Measurements from ENCODE around the gene FILIP1L. TPM values are rescaled to one million over a fixed set of nuclear protein-coding genes. Genes with fewer than 3 reads are reported as not detected.

FILIP1L gene
- total and polyA plus RNA-seq, 2 of the 4 experiments (the other 2 are of a cell fraction), result 11.5 to 19.9 TPM

- Histone ChIP-seq H4K20me1 (ENCODE audit: insufficient read depth, low read length) (no peaks in the 10 kb centered on the region), H3K14ac (replicated peaks; ENCODE audit: low read depth, low read length) (no peak overlapping the region), H2AFZ (replicated peaks; ENCODE audit: low read length, poor library complexity) (no peak overlapping the region), H2AK9ac (replicated peaks; ENCODE audit: low read depth, low read length, poor library complexity) (no peak overlapping the region), H3K56ac (ENCODE audit: extremely low read depth, insufficient read depth, low read length) (no peak overlapping the region), H3K18ac (ENCODE audit: low read depth, low read length) (no peak overlapping the region), H3K4me2 (ENCODE audit: low read depth, low read length) (no peak overlapping the region), H3K4me1 (ENCODE audit: control insufficient read depth, insufficient read depth, low read length) (peaks cover 6% of the 10 kb centered on the region; the same call in 1 of the 2 replicates), H3K4me3 (ENCODE audit: insufficient read depth, low read depth, low read length) (no peak overlapping the region), H2AK5ac (ENCODE audit: low read depth, low read length) (no peak overlapping the region), H4K8ac (ENCODE audit: low read depth in 2 of 2, low read length in 2 of 2) (no peak overlapping the region), H4K5ac (ENCODE audit: low read depth, low read length) (no peak overlapping the region), H3K27me3 (ENCODE audit: control insufficient read depth, insufficient read depth, low read length) (no peaks in the 10 kb centered on the region), H2BK120ac (ENCODE audit: low read depth, low read length) (no peak overlapping the region), H3K79me1 (ENCODE audit: low read depth in 1 of 2, low read length in 2 of 2) (no peaks in the 10 kb centered on the region), H3K23ac (ENCODE audit: low read depth, low read length) (no peak overlapping the region), H4K91ac (ENCODE audit: insufficient read depth, low read depth, low read length) (no peak overlapping the region), H2BK20ac (ENCODE audit: low read depth, low read length) (no peak overlapping the region), H3K9me3 (ENCODE audit: control insufficient read depth, insufficient read depth, low read length) (no peaks in the 10 kb centered on the region), H3K36me3 (ENCODE audit: control insufficient read depth, insufficient read depth, low read length) (no peaks in the 10 kb centered on the region), H3K9me1 (ENCODE audit: insufficient read depth, low read length) (peaks cover 6% of the 10 kb centered on the region; the same call in 1 of the 2 replicates), H3K9ac (ENCODE audit: low read depth, low read length) (no peak overlapping the region), H2BK5ac (ENCODE audit: low read depth, low read length, poor library complexity, severe bottlenecking) (no peak overlapping the region), H3K27ac (ENCODE audit: insufficient read depth, low read length) (no peak overlapping the region), H2BK15ac (ENCODE audit: low read depth, low read length) (no peak overlapping the region), H3K4ac (ENCODE audit: low read depth, low read length) (no peak overlapping the region)
- BruUV-seq (replicated peaks), result no TSS peak
- ChIA-PET POLR2A (ENCODE audit: unreplicated experiment) (no interaction called here), CTCF (no interaction called here)
- no peak for DNase-seq
- dilution Hi-C loops (cut with HindIII; ENCODE audit: low sequenced_read_pairs, unreplicated experiment) (no loop called here), intact Hi-C loops (cut with micrococcal nuclease) (no loop called here), in situ Hi-C loops (cut with MboI; ENCODE audit: low sequenced_read_pairs) (no loop called here)
- ATAC-seq (ENCODE audit: low read depth), result no peak
- TF ChIP-seq ELK1 (IDR thresholded peaks at IDR 0.05; ENCODE audit: borderline replicate concordance, low read depth, low read length) (no peak), RCOR1 (IDR thresholded peaks at IDR 0.05; ENCODE audit: insufficient replicate concordance, low read length) (no peak), FOS (IDR thresholded peaks at IDR 0.05; ENCODE audit: low read depth, low read length) (no peak), MXI1 (IDR thresholded peaks at IDR 0.05; ENCODE audit: borderline replicate concordance, low read depth, low read length) (no peak), BHLHE40 (IDR thresholded peaks at IDR 0.05; ENCODE audit: low read depth, low read length) (no peak), MAZ (IDR thresholded peaks at IDR 0.05; ENCODE audit: borderline replicate concordance, low read depth, low read length) (no peak), SMC3 (IDR thresholded peaks at IDR 0.05; ENCODE audit: low read depth, low read length) (no peak), CEBPB (IDR thresholded peaks at IDR 0.05; ENCODE audit: low read depth, low read length) (no peak), RAD21 (IDR thresholded peaks at IDR 0.05; ENCODE audit: low read length) (no peak), CHD1 (IDR thresholded peaks at IDR 0.05; ENCODE audit: low read depth, low read length) (no peak), POLR2A (IDR thresholded peaks at IDR 0.05; ENCODE audit: low read depth, low read length) (no peak), NFE2L2 (IDR thresholded peaks at IDR 0.05; ENCODE audit: low read depth, low read length) (no peak), USF2 (IDR thresholded peaks at IDR 0.05; ENCODE audit: low read depth, low read length) (no peak), RFX5 (IDR thresholded peaks at IDR 0.05; ENCODE audit: low read depth, low read length) (no peak), MAFK (IDR thresholded peaks at IDR 0.05; ENCODE audit: low read depth, low read length) (no peak)
- TF ChIP-seq, protein P1, sequence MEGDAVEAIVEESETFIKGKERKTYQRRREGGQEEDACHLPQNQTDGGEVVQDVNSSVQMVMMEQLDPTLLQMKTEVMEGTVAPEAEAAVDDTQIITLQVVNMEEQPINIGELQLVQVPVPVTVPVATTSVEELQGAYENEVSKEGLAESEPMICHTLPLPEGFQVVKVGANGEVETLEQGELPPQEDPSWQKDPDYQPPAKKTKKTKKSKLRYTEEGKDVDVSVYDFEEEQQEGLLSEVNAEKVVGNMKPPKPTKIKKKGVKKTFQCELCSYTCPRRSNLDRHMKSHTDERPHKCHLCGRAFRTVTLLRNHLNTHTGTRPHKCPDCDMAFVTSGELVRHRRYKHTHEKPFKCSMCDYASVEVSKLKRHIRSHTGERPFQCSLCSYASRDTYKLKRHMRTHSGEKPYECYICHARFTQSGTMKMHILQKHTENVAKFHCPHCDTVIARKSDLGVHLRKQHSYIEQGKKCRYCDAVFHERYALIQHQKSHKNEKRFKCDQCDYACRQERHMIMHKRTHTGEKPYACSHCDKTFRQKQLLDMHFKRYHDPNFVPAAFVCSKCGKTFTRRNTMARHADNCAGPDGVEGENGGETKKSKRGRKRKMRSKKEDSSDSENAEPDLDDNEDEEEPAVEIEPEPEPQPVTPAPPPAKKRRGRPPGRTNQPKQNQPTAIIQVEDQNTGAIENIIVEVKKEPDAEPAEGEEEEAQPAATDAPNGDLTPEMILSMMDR (conservative IDR thresholded peaks at IDR 0.05; ENCODE audit: low read depth, low read length), result no peak
- WGBS, 2 experiments (ENCODE audit: extremely low coverage in 2 of 2, insufficient read length in 1 of 2), result 77% methylated on average over 4 of the region's 4 CpGs; no CpG with 5 or more reads in 1 of the 2 experiments
Measured at GRCh38 chr3:100123112-100123511, 8.8 kb upstream of the FILIP1L start.

Data from IMR-90 (cell line).